ENCODE measurements around the gene TARP.

Gene TARP

DNA sequence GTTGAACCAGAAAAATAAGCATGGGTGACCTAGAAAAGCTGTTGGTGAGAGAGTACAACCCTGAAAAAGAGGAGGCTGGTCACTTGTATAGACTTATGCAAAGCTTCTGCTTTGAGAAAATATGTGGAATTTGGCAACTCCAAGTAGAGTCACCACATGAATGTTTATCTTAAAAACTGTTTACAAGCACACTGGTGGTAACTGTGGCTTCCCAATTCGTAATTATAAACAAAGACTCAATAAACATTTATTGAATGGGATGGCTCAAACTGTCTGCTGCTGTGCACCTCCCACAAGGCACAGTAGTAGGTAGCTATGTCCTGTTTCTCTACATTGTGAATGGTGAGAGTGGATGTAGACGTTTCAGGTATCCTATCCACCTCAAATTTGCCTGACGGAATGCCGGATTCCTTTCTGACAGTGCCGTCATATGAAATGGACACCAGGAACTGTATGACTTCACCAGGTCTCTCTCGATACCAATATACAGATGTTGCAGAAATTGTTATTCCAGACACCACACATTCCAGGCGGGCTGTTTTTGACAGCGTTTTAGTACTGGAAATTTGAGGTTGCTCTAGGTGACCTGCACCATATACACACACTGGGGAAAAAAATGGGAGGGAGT, 43.4 kb upstream of the TARP start:
- no peaks in the 10 kb centered on the region for H3K36me3 ChIP-seq
- no peak overlapping the region for H3K4me3 ChIP-seq
- DNase-seq = no peak
- TF ChIP-seq, protein P1, sequence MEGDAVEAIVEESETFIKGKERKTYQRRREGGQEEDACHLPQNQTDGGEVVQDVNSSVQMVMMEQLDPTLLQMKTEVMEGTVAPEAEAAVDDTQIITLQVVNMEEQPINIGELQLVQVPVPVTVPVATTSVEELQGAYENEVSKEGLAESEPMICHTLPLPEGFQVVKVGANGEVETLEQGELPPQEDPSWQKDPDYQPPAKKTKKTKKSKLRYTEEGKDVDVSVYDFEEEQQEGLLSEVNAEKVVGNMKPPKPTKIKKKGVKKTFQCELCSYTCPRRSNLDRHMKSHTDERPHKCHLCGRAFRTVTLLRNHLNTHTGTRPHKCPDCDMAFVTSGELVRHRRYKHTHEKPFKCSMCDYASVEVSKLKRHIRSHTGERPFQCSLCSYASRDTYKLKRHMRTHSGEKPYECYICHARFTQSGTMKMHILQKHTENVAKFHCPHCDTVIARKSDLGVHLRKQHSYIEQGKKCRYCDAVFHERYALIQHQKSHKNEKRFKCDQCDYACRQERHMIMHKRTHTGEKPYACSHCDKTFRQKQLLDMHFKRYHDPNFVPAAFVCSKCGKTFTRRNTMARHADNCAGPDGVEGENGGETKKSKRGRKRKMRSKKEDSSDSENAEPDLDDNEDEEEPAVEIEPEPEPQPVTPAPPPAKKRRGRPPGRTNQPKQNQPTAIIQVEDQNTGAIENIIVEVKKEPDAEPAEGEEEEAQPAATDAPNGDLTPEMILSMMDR (IDR thresholded peaks at IDR 0.05; ENCODE audit: borderline replicate concordance) = no peak
- no peaks in the 10 kb centered on the region for H3K9me3 ChIP-seq (replicated peaks)
- peaks cover 15% of the 10 kb centered on the region for H3K4me1 ChIP-seq
- H3K27ac ChIP-seq (replicated peaks) = no peak overlapping the region
- intact Hi-C loops (cut with micrococcal nuclease) = loop anchor here (5.0 kb wide), 1 partner anchor 210 kb away; no protein-coding TSS in a partner anchor
- H3K27me3 ChIP-seq (ENCODE audit: low read depth) = no peaks in the 10 kb centered on the region

DNA sequence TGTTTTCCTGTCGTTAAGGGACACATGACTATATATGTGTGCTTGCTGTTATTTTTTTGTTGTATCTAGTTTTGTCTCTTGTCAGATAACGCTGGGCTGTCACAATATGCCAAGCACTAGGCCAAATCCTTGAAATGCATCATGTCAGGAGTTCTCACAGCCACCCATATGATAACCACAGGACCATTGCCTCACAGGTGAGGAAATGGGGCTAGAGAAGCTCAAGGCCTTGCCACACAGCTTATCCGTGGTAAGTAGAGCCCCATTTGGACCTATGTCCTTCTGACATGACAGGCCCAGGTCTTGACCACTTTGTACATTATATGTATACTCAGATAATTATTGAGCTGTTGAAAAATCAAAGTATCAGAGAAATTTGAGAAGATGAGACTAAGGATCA, 42.0 kb upstream of the TARP start:
- H3K4me1 ChIP-seq = peaks cover 28% of the 10 kb centered on the region
- H3K27me3 ChIP-seq (ENCODE audit: low read depth) = no peaks in the 10 kb centered on the region
- intact Hi-C loops (cut with micrococcal nuclease) = loop anchor here (5.0 kb wide), 1 partner anchor 208 kb away; no protein-coding TSS in a partner anchor
- DNase-seq = no peak
- H3K4me3 ChIP-seq = no peak overlapping the region
- TF ChIP-seq, protein P1 (IDR thresholded peaks at IDR 0.05; ENCODE audit: borderline replicate concordance) = no peak
- H3K9me3 ChIP-seq (replicated peaks) = no peaks in the 10 kb centered on the region
- H3K36me3 ChIP-seq = no peaks in the 10 kb centered on the region
- no peak overlapping the region for H3K27ac ChIP-seq (replicated peaks)

DNA sequence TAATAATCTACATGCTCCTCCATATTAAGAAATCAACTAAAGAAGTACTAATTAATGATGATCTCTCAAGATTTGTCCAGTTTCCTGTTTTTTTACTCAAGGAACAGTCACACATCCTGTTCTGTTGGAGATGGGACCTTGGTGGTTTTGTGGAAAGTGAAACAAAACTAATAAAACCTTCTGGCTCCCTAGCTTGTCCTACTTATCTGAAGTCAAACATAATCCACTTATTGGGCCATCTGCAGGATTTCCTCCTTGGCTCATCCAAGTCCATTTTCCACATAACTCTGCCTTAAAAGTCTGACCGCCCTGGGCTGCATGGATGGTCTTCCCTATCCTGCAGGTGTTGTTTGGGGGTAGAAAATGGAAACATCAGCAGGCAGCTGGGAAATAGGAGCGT, 39.4 kb upstream of the TARP start:
- no peaks in the 10 kb centered on the region for H3K9me3 ChIP-seq (replicated peaks)
- peak overlapping the region; percentile 74 for H3K27ac ChIP-seq (replicated peaks)
- H3K36me3 ChIP-seq = no peaks in the 10 kb centered on the region
- peaks cover 30% of the 10 kb centered on the region for H3K4me1 ChIP-seq
- no peaks in the 10 kb centered on the region for H3K27me3 ChIP-seq (ENCODE audit: low read depth)
- intact Hi-C loops (cut with micrococcal nuclease) = no loop called here
- DNase-seq = no peak
- TF ChIP-seq, protein P1 (IDR thresholded peaks at IDR 0.05; ENCODE audit: borderline replicate concordance) = no peak
- peak overlapping the region; percentile 26 for H3K4me3 ChIP-seq

DNA sequence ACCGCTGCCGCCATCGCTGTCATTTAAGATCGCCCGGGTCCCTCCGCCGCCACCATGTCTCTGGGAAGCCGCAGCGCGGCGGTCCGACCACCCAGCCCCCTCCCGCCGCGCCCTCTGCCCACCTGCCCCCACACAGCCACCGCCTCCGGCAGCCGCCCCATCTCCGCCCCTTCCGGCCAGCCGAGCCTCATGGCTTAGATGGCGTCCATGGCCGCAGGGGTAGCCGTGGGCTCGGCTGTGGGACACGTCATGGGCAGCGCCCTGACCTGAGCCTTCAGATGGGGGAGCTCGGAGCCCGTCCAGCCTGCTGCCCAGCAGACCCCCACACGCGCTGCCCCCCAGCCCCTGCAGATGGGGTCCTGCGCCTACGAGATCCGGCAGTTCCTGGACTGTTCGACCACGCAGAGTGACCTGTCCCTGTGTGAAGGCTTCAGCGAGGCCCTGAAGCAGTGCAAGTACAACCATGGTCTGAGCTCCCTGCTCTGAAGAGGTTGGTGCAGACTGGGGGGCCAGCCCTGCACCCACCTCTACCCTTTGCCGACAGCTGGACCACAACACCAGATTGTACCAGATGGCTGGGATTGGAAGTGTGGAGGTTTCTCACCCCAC, 38.0 kb upstream of the TARP start:
- Histone ChIP-seq H3K27ac (replicated peaks) (peak overlapping the region; percentile 49), H3K4me3 (peak overlapping the region; percentile 69), H3K4me1 (peaks cover 30% of the 10 kb centered on the region), H3K27me3 (ENCODE audit: low read depth) (no peaks in the 10 kb centered on the region), H3K9me3 (replicated peaks) (no peaks in the 10 kb centered on the region), H3K36me3 (no peaks in the 10 kb centered on the region)
- peak; percentile 36 for DNase-seq
- intact Hi-C loops (cut with micrococcal nuclease) = no loop called here
- TF ChIP-seq, protein P1 (IDR thresholded peaks at IDR 0.05; ENCODE audit: borderline replicate concordance) = no peak

DNA sequence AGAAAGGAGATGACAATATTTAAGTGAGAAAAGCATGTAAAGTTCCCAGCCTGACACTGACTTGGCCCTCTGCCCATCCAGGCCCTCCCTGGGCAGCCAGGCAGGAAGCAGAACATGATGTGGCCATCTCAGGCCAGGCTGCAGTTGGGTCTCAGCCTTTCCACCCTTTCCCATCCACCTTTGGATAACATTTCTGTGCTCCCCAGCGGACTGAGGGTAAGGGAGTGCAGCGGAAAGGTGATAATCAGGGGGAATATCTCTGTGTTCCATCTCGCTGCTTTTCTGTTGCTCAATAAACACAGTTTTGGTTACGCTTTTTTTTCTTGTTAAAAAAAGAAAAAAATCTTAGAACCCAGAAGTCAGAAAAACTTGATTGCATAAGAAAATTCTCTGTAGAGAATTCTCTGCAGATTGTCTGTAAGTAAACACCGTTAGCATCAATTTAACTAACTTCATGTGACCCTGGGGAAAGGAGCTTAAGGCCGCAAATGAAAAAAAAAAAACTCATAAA, 37.2 kb upstream of the TARP start:
- Histone ChIP-seq H3K27ac (replicated peaks) (peak overlapping the region; percentile 49), H3K36me3 (no peaks in the 10 kb centered on the region), H3K9me3 (replicated peaks) (no peaks in the 10 kb centered on the region), H3K4me1 (peaks cover 30% of the 10 kb centered on the region), H3K4me3 (peak overlapping the region; percentile 69), H3K27me3 (ENCODE audit: low read depth) (no peaks in the 10 kb centered on the region)
- TF ChIP-seq, protein P1 (IDR thresholded peaks at IDR 0.05; ENCODE audit: borderline replicate concordance) = no peak
- DNase-seq = peak; percentile 63
- intact Hi-C loops (cut with micrococcal nuclease) = no loop called here

All from left ventricle myocardium inferior (tissue), 1 donor.